K562 (cell line): Measurements from ENCODE around the gene USB1. TPM values are rescaled to one million over a fixed set of nuclear protein-coding genes. Genes with fewer than 3 reads are reported as not detected.

Experiments
- ATAC-seq: fragments of 200-7000 bp; cut with Tn5 transposase; 3 replicates; pipeline ENCODE4 v1.9.1; 2020; ENCODE audit warnings: moderate library complexity
- BruUV-seq: library from RNA; stranded (reverse); fragments of 400-500 nt; replicated peaks from 2 replicates; lab custom pipeline; 2021; lab: Mats Ljungman, UMichigan
- CTCF ChIA-PET: fragments of 300-600 bp; formaldehyde crosslinking; extraction: SDS; loops from one replicate; lab custom pipeline; 2021; ENCODE audit warnings: low intra/inter-chr PET ratio; lab: Yijun Ruan, JAX
- POLR2A ChIA-PET: fragments of 300-600, 350-650 bp; sonication (Branson Sonifier 250); formaldehyde crosslinking; extraction: SDS; loops from one replicate; lab custom pipeline; 2021; ENCODE audit warnings: antibody characterized with exemption, inconsistent platforms; lab: Yijun Ruan, JAX
- DNase-seq, 4 experiments: peaks; one replicate each; pipeline versions ENCODE4 v3.0.0 to v3.0.0-alpha.2; 2011 to 2018; ENCODE audit warnings: low spot score in 3 of 4, mixed read lengths in 3 of 4; ENCODE audit errors: extremely low read depth in 1 of 4
- FAIRE-seq: peaks from 2 replicates; lab custom pipeline; 2011; peaks lifted over from hg19 to GRCh38; lab: Jason Lieb, UNC
- H2AFZ ChIP-seq: 2 replicates; pipeline ENCODE4 v1.6.0; 2011; ENCODE audit warnings: low read depth, low read length, control low read depth, inconsistent platforms
- H3K27ac ChIP-seq: fragments of 200-600 bp; 3 replicates; pipeline ENCODE4 v1.8.0; 2011; ENCODE audit warnings: low read depth, mild to moderate bottlenecking, control low read depth, inconsistent platforms, low read length, moderate library complexity, mixed read lengths; ENCODE audit errors: extremely low read depth
- H3K27me3 ChIP-seq, 2 experiments: fragments of 300-600 bp in 1 of 2; 2 replicates in 1 of 2; 3 replicates in 1 of 2; pipeline versions ENCODE4 v1.6.0 to v1.8.0; 2011; ENCODE audit warnings: inconsistent platforms in 2 of 2, low read length in 2 of 2, mild to moderate bottlenecking in 1 of 2, mixed read lengths in 1 of 2, moderate library complexity in 1 of 2; ENCODE audit not compliant: control insufficient read depth in 2 of 2, insufficient read depth in 2 of 2
- H3K36me3 ChIP-seq: fragments of 300-600 bp; 3 replicates; pipeline ENCODE4 v1.8.0; 2011; ENCODE audit warnings: mild to moderate bottlenecking, low read length, inconsistent platforms; ENCODE audit not compliant: control insufficient read depth, insufficient read depth
- H3K4me1 ChIP-seq, 2 experiments: fragments of 200-600 bp in 1 of 2; replicated peaks in 1 of 2; 2 replicates in 1 of 2; 3 replicates in 1 of 2; pipeline versions ENCODE4 v1.5.1 to v1.8.0; 2011; ENCODE audit warnings: inconsistent platforms in 2 of 2, low read length in 2 of 2, mild to moderate bottlenecking in 1 of 2, mixed read lengths in 1 of 2, moderate library complexity in 1 of 2; ENCODE audit not compliant: control insufficient read depth in 2 of 2, insufficient read depth in 2 of 2
- H3K4me2 ChIP-seq: 2 replicates; pipeline ENCODE4 v1.6.1; 2011; ENCODE audit warnings: low read length, control low read depth, inconsistent platforms, mixed read lengths; ENCODE audit not compliant: insufficient read depth
- H3K4me3 ChIP-seq: fragments of 200-600 bp; sonication (generic), shearing (Covaris generic); 2 replicates; pipeline ENCODE4 v1.5.1; 2016; ENCODE audit warnings: control low read depth, inconsistent platforms
- H3K79me2 ChIP-seq: fragments of 200-600 bp; 3 replicates; pipeline ENCODE4 v1.8.0; 2011; ENCODE audit warnings: low read length, inconsistent platforms; ENCODE audit not compliant: control insufficient read depth, insufficient read depth
- H3K9ac ChIP-seq, 2 experiments: 2 replicates each; pipeline versions ENCODE4 v1.6.0 to v1.6.1; 2011; ENCODE audit warnings: low read depth in 2 of 2, low read length in 2 of 2, control low read depth in 1 of 2, inconsistent platforms in 1 of 2, mild to moderate bottlenecking in 1 of 2, mixed read lengths in 1 of 2; ENCODE audit not compliant: insufficient read depth in 1 of 2
- H3K9me1 ChIP-seq: one replicate; pipeline ENCODE4 v1.6.0; 2011; ENCODE audit warnings: inconsistent platforms, mild to moderate bottlenecking, low read length, moderate library complexity; ENCODE audit not compliant: control insufficient read depth, insufficient read depth
- H3K9me3 ChIP-seq: replicated peaks from 2 replicates; pipeline ENCODE4 v1.5.1; 2011; ENCODE audit warnings: low read depth, low read length, inconsistent platforms; ENCODE audit not compliant: control insufficient read depth, insufficient read depth
- H4K20me1 ChIP-seq: replicated peaks from 2 replicates; pipeline ENCODE4 v1.6.1; 2011; ENCODE audit warnings: low read length, inconsistent platforms, mixed read lengths; ENCODE audit not compliant: control insufficient read depth, insufficient read depth
- FOXA3 ChIP-seq, 2 experiments: fragments of 450-650 bp in 1 of 2; sonication (generic) in 1 of 2; formaldehyde crosslinking; IDR thresholded peaks in 1 of 2; conservative IDR thresholded peaks in 1 of 2; 2 replicates each; pipeline versions ENCODE4 v1.4.0 to v1.8.0; 2020 to 2022; ENCODE audit warnings: mild to moderate bottlenecking in 2 of 2, missing genetic modification reagents in 1 of 2
- GTF2A2 ChIP-seq: IDR thresholded peaks from 2 replicates; pipeline ENCODE4 v1.6.1; 2016; ENCODE audit warnings: mild to moderate bottlenecking, missing genetic modification characterization, missing compliant biosample characterization
- GTF3C2 ChIP-seq: IDR thresholded peaks from 3 replicates; pipeline ENCODE4 v1.6.1; 2011; ENCODE audit warnings: borderline replicate concordance, mild to moderate bottlenecking, moderate library complexity; ENCODE audit not compliant: insufficient read length; ENCODE audit errors: extremely low read depth
- ID3 ChIP-seq, 2 experiments: fragments of 250-450 bp in 1 of 2; fragments of 450-650 bp in 1 of 2; sonication (Bioruptor Pico) in 1 of 2; IDR thresholded peaks; 2 replicates each; pipeline versions ENCODE4 v1.6.1 to v1.8.0; 2016 to 2021; ENCODE audit warnings: mild to moderate bottlenecking in 2 of 2, moderate library complexity in 2 of 2, missing compliant biosample characterization in 1 of 2, missing genetic modification characterization in 1 of 2
- MAFG ChIP-seq: fragments of 450-650 bp; conservative IDR thresholded peaks from 2 replicates; pipeline ENCODE4 v1.6.1; 2016; ENCODE audit warnings: missing genetic modification characterization, missing compliant biosample characterization
- NFXL1 ChIP-seq: fragments of 450-650 bp; formaldehyde crosslinking; IDR thresholded peaks from 2 replicates; pipeline ENCODE4 v1.4.0; 2021; ENCODE audit warnings: mild to moderate bottlenecking
- PCBP2 ChIP-seq: fragments of 200-400 bp; formaldehyde crosslinking; IDR thresholded peaks from 2 replicates; pipeline ENCODE4 v1.6.1; 2018; ENCODE audit warnings: low read length, low read depth, mild to moderate bottlenecking, moderate library complexity; ENCODE audit not compliant: poor library complexity, severe bottlenecking
- SETDB1 ChIP-seq: IDR thresholded peaks from one replicate; pipeline ENCODE4 v1.6.1; 2012; ENCODE audit warnings: low read length, control low read depth, inconsistent platforms
- ZFP30 ChIP-seq: fragments of 250-450 bp; sonication (Bioruptor Pico); IDR thresholded peaks from 2 replicates; pipeline ENCODE4 v1.8.0; 2022; ENCODE audit warnings: moderate library complexity, mild to moderate bottlenecking, inconsistent platforms, borderline replicate concordance
- ZNF3 ChIP-seq: fragments of 250-450 bp; sonication (Bioruptor Pico); IDR thresholded peaks from 2 replicates; pipeline ENCODE4 v1.5.0; 2021; ENCODE audit warnings: mild to moderate bottlenecking, moderate library complexity
- WGBS: fragments of 100-300 bp; shearing (Covaris generic); methylation state at CpG from one replicate; pipeline ENCODE4 v1.1.6; 2016; ENCODE audit warnings: low coverage, mixed read lengths; ENCODE audit not compliant: insufficient coverage; ENCODE audit errors: missing lambda C conversion rate; 5-methylcytosine and 5-hydroxymethylcytosine counted together
- in situ Hi-C: fragments of 300-500 bp; cut with MboI; formaldehyde crosslinking; loops from 4 replicates; pipeline ENCODE4 v1.15.0; 2018; ENCODE audit warnings: inconsistent platforms, mixed read lengths
- intact Hi-C: fragments of 100-400 bp; cut with micrococcal nuclease; formaldehyde crosslinking; loops from 2 replicates; pipeline ENCODE4 v1.14.2; 2022
- polyA plus RNA-seq, 8 experiments: library from polyadenylated mRNA; depleted of rRNA in 4 of 8; stranded (reverse) in 5 of 8; unstranded in 3 of 8; fragments of >200 nt; fragmentation: Nextera tagmentation in 2 of 8; fragmentation: Illumina TruSeq in 1 of 8; extraction: Ambion mirVana in 2 of 8; extraction: Trizol in 1 of 8; gene quantifications; 2 replicates each; pipeline versions ENCODE4 v1.2.1 to v1.2.3, GENCODE V29; 2011 to 2014; ENCODE audit warnings: inconsistent platforms in 1 of 8, missing spikeins in 1 of 8
- total RNA-seq, 7 experiments: library from RNA; depleted of rRNA in 6 of 7; stranded (reverse); fragments of >200 nt in 6 of 7; fragmentation: Illumina TruSeq in 2 of 7; extraction: Trizol in 2 of 7; gene quantifications; 2 replicates each; pipeline versions ENCODE4 v1.2.1 to v1.2.3, GENCODE V29; 2011 to 2021; ENCODE audit warnings: low replicate concordance in 1 of 7

Gene USB1
- total and polyA plus RNA-seq, 9 of the 15 experiments (the other 6 are each of a cell fraction or from before 2014, with no cell fraction given) = 11.6 to 73.6 (median 19.4) TPM

- H3K4me2 ChIP-seq = no peak overlapping the region
- no TSS peak for BruUV-seq
- TF ChIP-seq NFXL1 (CRISPR knock-in tag) = no peak
- TF ChIP-seq PCBP2 = no peak
- no peak for TF ChIP-seq ZFP30 (CRISPR knock-in tag)
- TF ChIP-seq SETDB1 = no peak
- no peak for TF ChIP-seq ZNF3 (CRISPR knock-in tag)
- no peak for TF ChIP-seq ID3 (CRISPR knock-in tag; IDR thresholded peaks at IDR 0.05)
- no peak for TF ChIP-seq ID3 (tag; IDR thresholded peaks at IDR 0.05)
- no peak for TF ChIP-seq MAFG (tag)
- no peak for TF ChIP-seq GTF2A2 (tag)
- no peak for TF ChIP-seq FOXA3 (CRISPR knock-in tag; conservative IDR thresholded peaks at IDR 0.05 in 1 of 2, IDR thresholded peaks at IDR 0.05 in 1 of 2)
- TF ChIP-seq GTF3C2 = no peak
- H3K4me3 ChIP-seq = no peak overlapping the region
- no peak overlapping the region for H3K27ac ChIP-seq
- H3K36me3 ChIP-seq = peaks cover 65% of the 10 kb centered on the region; the same call in 2 of the 3 replicates
- DNase-seq = no peak
- no peaks in the 10 kb centered on the region for H3K9me1 ChIP-seq
- POLR2A ChIA-PET = interaction anchor here (0.9 to 1.4 kb wide), 2 partner anchors 13 to 105 kb away, joined by 3 to 4 read pairs; no protein-coding TSS in a partner anchor
- peaks cover 3% of the 10 kb centered on the region; the same call in 1 of the 2 replicates for H3K9me3 ChIP-seq
- H3K27me3 ChIP-seq = no peaks in the 10 kb centered on the region
- H3K4me1 ChIP-seq = no peaks in the 10 kb centered on the region
- intact Hi-C loops = loop anchor here (10.0 kb wide), 2 partner anchors 275 to 435 kb away; partner anchors contain the start of gene KATNB1
- no peak for ATAC-seq
- no peak overlapping the region for H2AFZ ChIP-seq
- CTCF ChIA-PET = no interaction called here
- H3K79me2 ChIP-seq = no peaks in the 10 kb centered on the region; the same call in 2 of the 3 replicates
- in situ Hi-C loops = loop anchor here (10.0 kb wide), 3 partner anchors 115 to 285 kb away; partner anchors contain the start of genes CFAP20 and PRSS54
- 87% methylated on average over 8 of the region's 11 CpGs for WGBS
- no peak for FAIRE-seq
- H3K9ac ChIP-seq = no peak overlapping the region
- no peaks in the 10 kb centered on the region for H4K20me1 ChIP-seq
These were observed 8.7 kb downstream of the USB1 start for GRCh38 chr16:58009856-58010416.
